Measurements from ENCODE around the gene MDFIC.

DNA sequence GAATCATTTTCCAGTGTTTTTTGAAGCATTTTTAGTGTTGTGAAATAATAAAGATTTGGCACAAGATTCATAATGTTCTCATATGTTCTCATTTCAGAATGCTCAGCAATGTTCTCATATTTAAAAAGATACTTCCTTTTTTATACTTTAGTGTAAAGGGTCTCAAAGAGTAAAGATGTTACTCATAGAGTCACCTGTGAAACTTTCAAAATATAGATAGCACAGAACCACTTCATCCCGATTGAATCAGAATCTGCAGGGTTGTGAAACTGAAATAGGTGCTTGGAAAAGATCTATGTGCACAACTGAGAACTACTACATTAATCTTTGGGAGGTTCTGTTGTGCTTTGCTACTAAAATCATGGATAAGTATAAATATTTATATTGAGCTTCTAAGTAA, 144.7 kb downstream of the MDFIC start:
- TF ChIP-seq CTCF (IDR thresholded peaks at IDR 0.05) (no peak), POLR2A (IDR thresholded peaks at IDR 0.05) (no peak)
